Activated CD8-positive, alpha-beta T cell treated with anti-CD3 and anti-CD28 coated beads, Interleukin-2, amount 10 ng/mL, durations not matched to agents 7 days and 5 days (primary cell): ENCODE measurements around the gene UNC79. TPM values are rescaled to one million over a fixed set of nuclear protein-coding genes. Genes with fewer than 3 reads are reported as not detected.

Source experiments
- ATAC-seq: fragments of 150-1000 bp; cut with Tn5 transposase; one replicate; pipeline ENCODE4 v1.10.0; 2021; ENCODE audit warnings: moderate library complexity
- CTCF ChIA-PET: fragments of 350-600 bp; sonication (Branson Sonifier 250); formaldehyde crosslinking; loops from one replicate; lab custom pipeline; 2021; ENCODE audit warnings: antibody characterized with exemption; lab: Charles Lee
- POLR2A ChIA-PET: fragments of 350-600 bp; sonication (Branson Sonifier 250); formaldehyde crosslinking; loops from one replicate; lab custom pipeline; 2021; ENCODE audit warnings: antibody characterized with exemption; lab: Charles Lee
- DNase-seq: peaks from one replicate; pipeline ENCODE4 v3.0.0-alpha.2; 2020
- H3K27ac Mint-ChIP-seq: one replicate; pipeline ENCODE4 v1.8.0; 2021; ENCODE audit warnings: mild to moderate bottlenecking, mixed read lengths
- H3K27me3 Mint-ChIP-seq: one replicate; pipeline ENCODE4 v1.8.0; 2021; ENCODE audit warnings: low read depth, mixed read lengths
- H3K36me3 Mint-ChIP-seq: one replicate; pipeline ENCODE4 v1.8.0; 2021; ENCODE audit warnings: low read depth, mixed read lengths
- H3K4me1 Mint-ChIP-seq: one replicate; pipeline ENCODE4 v1.8.0; 2021; ENCODE audit warnings: low read depth, mixed read lengths
- H3K4me3 Mint-ChIP-seq: one replicate; pipeline ENCODE4 v1.8.0; 2021; ENCODE audit warnings: mild to moderate bottlenecking, mixed read lengths
- H3K9me3 Mint-ChIP-seq: one replicate; pipeline ENCODE4 v1.8.0; 2022; ENCODE audit warnings: mixed read lengths; ENCODE audit not compliant: insufficient read depth
- total RNA-seq, 2 experiments: library from RNA; stranded (reverse); gene quantifications; one replicate each; pipeline ENCODE4 v1.2.3, GENCODE V29; 2021

Gene UNC79
- total RNA-seq, 2 experiments from 2014 or later, result not detected

- CTCF ChIA-PET, result no interaction called here
Measured at GRCh38 chr14:93714605-93715004, 283.9 kb downstream of the UNC79 start.

GRCh38 chr14:93715279-93715927 is 284.7 kb downstream of the UNC79 start:
- ChIA-PET CTCF (no interaction called here), POLR2A (no interaction called here)
- Mint-ChIP-seq H3K4me3 (no peak overlapping the region), H3K36me3 (no peaks in the 10 kb centered on the region), H3K9me3 (no peaks in the 10 kb centered on the region), H3K27me3 (no peaks in the 10 kb centered on the region), H3K4me1 (no peaks in the 10 kb centered on the region), H3K27ac (no peak overlapping the region)
- ATAC-seq (no peak), DNase-seq (no peak)

More at GRCh38 chr14:93714605-93715004, 283.9 kb downstream of the UNC79 start:
- ATAC-seq, result no peak
- POLR2A ChIA-PET, result no interaction called here
- H3K4me1 Mint-ChIP-seq, result no peaks in the 10 kb centered on the region
- H3K36me3 Mint-ChIP-seq, result no peaks in the 10 kb centered on the region
- no peak overlapping the region for H3K4me3 Mint-ChIP-seq
- H3K27me3 Mint-ChIP-seq, result no peaks in the 10 kb centered on the region
- no peaks in the 10 kb centered on the region for H3K9me3 Mint-ChIP-seq
- H3K27ac Mint-ChIP-seq, result no peak overlapping the region
- DNase-seq, result no peak

- CTCF ChIA-PET, result no interaction called here
- POLR2A ChIA-PET, result no interaction called here
- Mint-ChIP-seq H3K9me3 (no peaks in the 10 kb centered on the region), H3K27ac (no peak overlapping the region), H3K27me3 (no peaks in the 10 kb centered on the region), H3K4me3 (no peak overlapping the region), H3K4me1 (no peaks in the 10 kb centered on the region), H3K36me3 (no peaks in the 10 kb centered on the region)
- DNase-seq (no peak), ATAC-seq (no peak)
Measured at GRCh38 chr14:93716002-93716745, 285.4 kb downstream of the UNC79 start.

GRCh38 chr14:93716746-93717667 is 286.3 kb downstream of the UNC79 start:
- Mint-ChIP-seq H3K27ac (no peak overlapping the region), H3K4me1 (no peaks in the 10 kb centered on the region), H3K9me3 (no peaks in the 10 kb centered on the region), H3K4me3 (no peak overlapping the region), H3K27me3 (no peaks in the 10 kb centered on the region), H3K36me3 (no peaks in the 10 kb centered on the region)
- ChIA-PET CTCF (no interaction called here), POLR2A (no interaction called here)
- ATAC-seq (no peak), DNase-seq (no peak)

GRCh38 chr14:93717668-93718320 is 287.1 kb downstream of the UNC79 start:
- CTCF ChIA-PET, result no interaction called here
- DNase-seq (no peak), ATAC-seq (no peak)
- Mint-ChIP-seq H3K9me3 (no peaks in the 10 kb centered on the region), H3K4me3 (no peak overlapping the region), H3K27ac (no peak overlapping the region), H3K36me3 (no peaks in the 10 kb centered on the region), H3K4me1 (no peaks in the 10 kb centered on the region), H3K27me3 (no peaks in the 10 kb centered on the region)
- POLR2A ChIA-PET, result no interaction called here

- no peak overlapping the region for H3K4me3 Mint-ChIP-seq
- ATAC-seq (no peak), DNase-seq (no peak)
- no peaks in the 10 kb centered on the region for H3K4me1 Mint-ChIP-seq
- ChIA-PET CTCF (no interaction called here), POLR2A (no interaction called here)
- H3K27ac Mint-ChIP-seq, result no peak overlapping the region
- no peaks in the 10 kb centered on the region for H3K9me3 Mint-ChIP-seq
- no peaks in the 10 kb centered on the region for H3K36me3 Mint-ChIP-seq
- H3K27me3 Mint-ChIP-seq, result no peaks in the 10 kb centered on the region
Measured at GRCh38 chr14:93719256-93719655, 288.5 kb downstream of the UNC79 start.

- no peak overlapping the region for H3K27ac Mint-ChIP-seq
- no peak for DNase-seq
Measured at GRCh38 chr14:93720076-93720815, 289.5 kb downstream of the UNC79 start.

GRCh38 chr14:93720981-93721483 is 290.3 kb downstream of the UNC79 start:
- Mint-ChIP-seq H3K36me3 (no peaks in the 10 kb centered on the region), H3K27me3 (no peaks in the 10 kb centered on the region)

More at GRCh38 chr14:93720076-93720815, 289.5 kb downstream of the UNC79 start:
- no peak for ATAC-seq
- H3K4me3 Mint-ChIP-seq, result no peak overlapping the region
- no peaks in the 10 kb centered on the region for H3K36me3 Mint-ChIP-seq
- CTCF ChIA-PET, result no interaction called here
- POLR2A ChIA-PET, result no interaction called here
- no peaks in the 10 kb centered on the region for H3K9me3 Mint-ChIP-seq
- no peaks in the 10 kb centered on the region for H3K27me3 Mint-ChIP-seq
- H3K4me1 Mint-ChIP-seq, result no peaks in the 10 kb centered on the region

GRCh38 chr14:93723001-93723400 is 292.3 kb downstream of the UNC79 start:
- CTCF ChIA-PET, result no interaction called here
- no peak overlapping the region for H3K4me3 Mint-ChIP-seq
- H3K4me1 Mint-ChIP-seq, result no peaks in the 10 kb centered on the region

More at GRCh38 chr14:93720981-93721483, 290.3 kb downstream of the UNC79 start:
- H3K4me1 Mint-ChIP-seq, result no peaks in the 10 kb centered on the region
- DNase-seq, result no peak
- no peaks in the 10 kb centered on the region for H3K9me3 Mint-ChIP-seq
- ATAC-seq, result no peak
- H3K4me3 Mint-ChIP-seq, result no peak overlapping the region
- H3K27ac Mint-ChIP-seq, result no peak overlapping the region
- POLR2A ChIA-PET, result no interaction called here
- CTCF ChIA-PET, result no interaction called here

GRCh38 chr14:93725002-93725582 is 294.4 kb downstream of the UNC79 start:
- H3K36me3 Mint-ChIP-seq, result no peaks in the 10 kb centered on the region
- no peaks in the 10 kb centered on the region for H3K9me3 Mint-ChIP-seq
- DNase-seq, result no peak
- no peak for ATAC-seq
- POLR2A ChIA-PET, result no interaction called here
- H3K27me3 Mint-ChIP-seq, result no peaks in the 10 kb centered on the region
- H3K4me3 Mint-ChIP-seq, result no peak overlapping the region
- no peaks in the 10 kb centered on the region for H3K4me1 Mint-ChIP-seq
- H3K27ac Mint-ChIP-seq, result no peak overlapping the region
- CTCF ChIA-PET, result no interaction called here

More at GRCh38 chr14:93723001-93723400, 292.3 kb downstream of the UNC79 start:
- Mint-ChIP-seq H3K9me3 (no peaks in the 10 kb centered on the region), H3K27me3 (no peaks in the 10 kb centered on the region), H3K36me3 (no peaks in the 10 kb centered on the region), H3K27ac (no peak overlapping the region)
- POLR2A ChIA-PET, result no interaction called here
- DNase-seq (no peak), ATAC-seq (no peak)

- no peaks in the 10 kb centered on the region for H3K9me3 Mint-ChIP-seq
- H3K4me1 Mint-ChIP-seq, result no peaks in the 10 kb centered on the region
- no peak overlapping the region for H3K27ac Mint-ChIP-seq
- H3K4me3 Mint-ChIP-seq, result no peak overlapping the region
- POLR2A ChIA-PET, result no interaction called here
- CTCF ChIA-PET, result no interaction called here
- no peaks in the 10 kb centered on the region for H3K36me3 Mint-ChIP-seq
- ATAC-seq, result no peak
- no peaks in the 10 kb centered on the region for H3K27me3 Mint-ChIP-seq
- DNase-seq, result no peak
Measured at GRCh38 chr14:93725993-93726392, 295.3 kb downstream of the UNC79 start.
